ENCODE measurements around the gene ST6GALNAC2.

- no peak for TF ChIP-seq SREBF2 (IDR thresholded peaks at IDR 0.05; ENCODE audit: low read length)
- TF ChIP-seq SUZ12 (IDR thresholded peaks at IDR 0.05; ENCODE audit: unreplicated experiment) = no peak
- TF ChIP-seq REST (IDR thresholded peaks at IDR 0.05; ENCODE audit: low read depth, low read length) = no peak
- TF ChIP-seq POLR2A (IDR thresholded peaks at IDR 0.05; ENCODE audit: low read depth, low read length) = no peak
- TF ChIP-seq POLR2AphosphoS5 (IDR thresholded peaks at IDR 0.05; ENCODE audit: low read length) = no peak
- TF ChIP-seq SP1 (IDR thresholded peaks at IDR 0.05; ENCODE audit: low read depth, low read length) = no peak
- TF ChIP-seq CTCF (IDR thresholded peaks at IDR 0.05 in 2 of 3, conservative IDR thresholded peaks at IDR 0.05 in 1 of 3; ENCODE audit: control insufficient read depth in 2 of 3, extremely low read depth in 1 of 3, insufficient read depth in 1 of 3, low read depth in 3 of 3, low read length in 3 of 3) = no peak
- no peak for TF ChIP-seq PBX3 (IDR thresholded peaks at IDR 0.05; ENCODE audit: insufficient replicate concordance, low read depth, low read length)
These were observed 23.8 kb downstream of the ST6GALNAC2 start for GRCh38 chr17:76561799-76562268.

Data from GM12878 (cell line).